Activated B cell treated with CpG ODN at 0.5 μM for 24 hours (primary cell): Measurements from ENCODE around the gene DCPS. TPM values are rescaled to one million over a fixed set of nuclear protein-coding genes. Genes with fewer than 3 reads are reported as not detected.
"Not testable (repeated sequence)": the region's sequence is repeated elsewhere in the genome, so short reads cannot be mapped to it uniquely, and the experiment has no call there.

ENCODE experiments used
- ATAC-seq: fragments of 200-7000 bp; cut with Tn5 transposase; one replicate; pipeline ENCODE4 v1.10.0; 2021; ENCODE audit warnings: low read depth, mild to moderate bottlenecking, moderate library complexity
- CTCF ChIA-PET: fragments of 350-600 bp; sonication (Branson Sonifier 250); formaldehyde crosslinking; loops from one replicate; lab custom pipeline; 2021; ENCODE audit warnings: antibody characterized with exemption; lab: Charles Lee
- POLR2A ChIA-PET: fragments of 350-600 bp; sonication (Branson Sonifier 250); formaldehyde crosslinking; loops from one replicate; lab custom pipeline; 2021; ENCODE audit warnings: antibody characterized with exemption; lab: Charles Lee
- DNase-seq: peaks from one replicate; pipeline ENCODE4 v3.0.0; 2022
- H3K27ac Mint-ChIP-seq: one replicate; pipeline ENCODE4 v1.8.0; 2020; ENCODE audit warnings: mixed read lengths
- H3K27me3 Mint-ChIP-seq: one replicate; pipeline ENCODE4 v1.8.0; 2021; ENCODE audit warnings: mixed read lengths
- H3K36me3 Mint-ChIP-seq: one replicate; pipeline ENCODE4 v1.8.0; 2021; ENCODE audit warnings: low read depth, mixed read lengths
- H3K4me1 Mint-ChIP-seq: one replicate; pipeline ENCODE4 v1.8.0; 2021; ENCODE audit warnings: mixed read lengths
- H3K4me3 Mint-ChIP-seq: one replicate; pipeline ENCODE4 v1.8.0; 2020; ENCODE audit warnings: mild to moderate bottlenecking, mixed read lengths
- H3K9me3 Mint-ChIP-seq: one replicate; pipeline ENCODE4 v1.8.0; 2020; ENCODE audit warnings: mixed read lengths
- CTCF ChIP-seq: fragments of 200-600 bp; IDR thresholded peaks from one replicate; pipeline ENCODE4 v1.8.0; 2022; ENCODE audit warnings: antibody characterized with exemption, mild to moderate bottlenecking
- intact Hi-C: fragments of 100-400 bp; cut with micrococcal nuclease; formaldehyde crosslinking; loops from one replicate; pipeline ENCODE4 v1.15.1; 2024
- total RNA-seq: library from RNA; stranded (reverse); gene quantifications from 2 replicates; pipeline ENCODE4 v1.2.3, GENCODE V29; 2022

DCPS gene
- total RNA-seq, 1 donor from 2014 or later, result 37.6 TPM

GRCh38 chr11:126297004-126297403 is 6.9 kb upstream of the DCPS start:
- intact Hi-C loops, result no loop called here

DNA sequence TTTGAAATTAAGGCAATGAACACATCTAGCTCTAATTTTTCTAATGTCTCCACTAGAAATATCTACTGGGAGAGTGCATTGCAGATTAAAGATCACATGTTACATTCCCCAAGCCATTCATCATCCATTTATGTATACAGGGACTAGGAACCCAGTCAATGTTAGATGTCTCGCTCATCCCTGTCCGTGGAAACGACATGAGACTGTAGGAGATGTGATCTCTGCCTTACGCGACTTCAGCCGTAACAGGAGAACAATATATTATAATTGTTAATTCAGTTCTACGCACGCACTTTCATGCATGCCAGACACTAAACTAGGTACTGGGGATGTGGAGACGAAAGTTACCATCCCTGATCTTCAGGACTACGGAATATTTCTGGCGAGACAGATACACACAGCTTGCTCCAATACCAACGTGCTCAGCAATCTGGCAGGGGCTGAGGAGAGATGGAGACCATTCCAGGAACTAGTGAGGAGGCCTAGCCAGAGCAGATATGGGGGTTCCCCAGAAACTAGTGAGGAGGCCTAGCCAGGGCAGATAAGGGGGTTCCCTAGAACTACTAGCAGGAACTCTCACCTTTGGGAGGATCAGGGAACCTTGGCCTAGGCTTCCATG is 706 bp downstream of the DCPS start:
- Mint-ChIP-seq H3K27ac (peak overlapping the region; percentile 92), H3K4me1 (peaks cover 38% of the 10 kb centered on the region), H3K9me3 (no peaks in the 10 kb centered on the region), H3K4me3 (peak overlapping the region; percentile 93), H3K27me3 (no peaks in the 10 kb centered on the region), H3K36me3 (peaks cover 34% of the 10 kb centered on the region)
- no peak for TF ChIP-seq CTCF
- intact Hi-C loops, result loop anchor here (1.0 to 10.0 kb wide), 6 partner anchors 21 to 790 kb away; partner anchors contain the start of genes CDON, FAM118B, FOXRED1 and RPUSD4
- DNase-seq, result no peak
- CTCF ChIA-PET, result no interaction called here
- ATAC-seq, result no peak
- POLR2A ChIA-PET, result interaction anchor here (0.6 to 2.8 kb wide), 13 partner anchors 11 to 712 kb away, joined by 3 to 24 read pairs (median 5); partner anchors contain the start of genes FAM118B, FOXRED1, PUS3 and RPUSD4

More at GRCh38 chr11:126297004-126297403, 6.9 kb upstream of the DCPS start:
- H3K27me3 Mint-ChIP-seq, result no peaks in the 10 kb centered on the region
- H3K27ac Mint-ChIP-seq, result no peak overlapping the region
- H3K4me1 Mint-ChIP-seq, result peaks cover 12% of the 10 kb centered on the region
- peaks cover 39% of the 10 kb centered on the region for H3K36me3 Mint-ChIP-seq
- POLR2A ChIA-PET, result no interaction called here
- ATAC-seq (no peak), DNase-seq (no peak)
- H3K9me3 Mint-ChIP-seq, result no peaks in the 10 kb centered on the region
- CTCF ChIA-PET, result no interaction called here
- TF ChIP-seq CTCF, result no peak
- H3K4me3 Mint-ChIP-seq, result no peak overlapping the region

DNA sequence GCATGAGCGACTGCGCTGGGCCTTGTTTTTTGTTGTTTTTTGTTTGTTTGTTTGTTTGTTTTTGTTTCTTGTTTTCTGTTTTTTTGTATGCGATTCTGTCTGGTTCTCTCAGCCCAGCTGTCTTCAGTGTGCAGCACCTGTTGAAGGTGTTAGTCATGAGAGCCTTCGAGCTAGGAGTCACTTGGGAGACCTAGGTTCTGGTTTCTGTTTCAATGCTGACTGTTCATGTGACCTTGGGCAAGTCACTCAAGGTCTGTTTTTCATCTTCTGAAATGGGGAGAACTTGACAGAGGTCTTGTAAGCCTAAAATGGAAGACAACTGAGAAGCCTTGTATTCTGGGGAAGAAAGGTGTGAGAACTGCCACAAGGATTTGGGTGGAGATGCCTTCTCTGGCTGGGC is 1.8 kb downstream of the DCPS start:
- intact Hi-C loops, result loop anchor here (5.0 to 10.0 kb wide), 3 partner anchors 52 to 791 kb away; partner anchors contain the start of genes CDON and ST3GAL4
- H3K4me3 Mint-ChIP-seq, result peak overlapping the region; percentile 71
- no peaks in the 10 kb centered on the region for H3K27me3 Mint-ChIP-seq
- peaks cover 46% of the 10 kb centered on the region for H3K4me1 Mint-ChIP-seq
- ChIA-PET CTCF (interaction anchor here (0.9 kb wide), 1 partner anchor 175 kb away, joined by 5 read pairs; no protein-coding TSS in a partner anchor), POLR2A (interaction anchor here (0.6 to 2.8 kb wide), 6 partner anchors 10 to 1530 kb away, joined by 3 to 24 read pairs (median 6); partner anchors contain the start of genes FAM118B, RPUSD4 and TIRAP)
- TF ChIP-seq CTCF, result no peak
- no peaks in the 10 kb centered on the region for H3K9me3 Mint-ChIP-seq
- ATAC-seq, result peak; percentile 23
- no peak for DNase-seq
- peaks cover 41% of the 10 kb centered on the region for H3K36me3 Mint-ChIP-seq
- H3K27ac Mint-ChIP-seq, result peak overlapping the region; percentile 67

GRCh38 chr11:126307706-126308105 is 3.8 kb downstream of the DCPS start:
- ChIA-PET POLR2A (no interaction called here), CTCF (interaction anchor here (0.9 kb wide), 1 partner anchor 173 kb away, joined by 5 read pairs; no protein-coding TSS in a partner anchor)
- Mint-ChIP-seq H3K36me3 (peaks cover 52% of the 10 kb centered on the region), H3K4me3 (no peak overlapping the region), H3K27ac (peak overlapping the region; percentile 3), H3K4me1 (peaks cover 53% of the 10 kb centered on the region), H3K27me3 (no peaks in the 10 kb centered on the region), H3K9me3 (no peaks in the 10 kb centered on the region)
- TF ChIP-seq CTCF, result no peak
- DNase-seq, result no peak
- intact Hi-C loops, result loop anchor here (5.0 to 10.0 kb wide), 3 partner anchors 50 to 793 kb away; partner anchors contain the start of genes CDON and ST3GAL4
- ATAC-seq, result no peak

DNA sequence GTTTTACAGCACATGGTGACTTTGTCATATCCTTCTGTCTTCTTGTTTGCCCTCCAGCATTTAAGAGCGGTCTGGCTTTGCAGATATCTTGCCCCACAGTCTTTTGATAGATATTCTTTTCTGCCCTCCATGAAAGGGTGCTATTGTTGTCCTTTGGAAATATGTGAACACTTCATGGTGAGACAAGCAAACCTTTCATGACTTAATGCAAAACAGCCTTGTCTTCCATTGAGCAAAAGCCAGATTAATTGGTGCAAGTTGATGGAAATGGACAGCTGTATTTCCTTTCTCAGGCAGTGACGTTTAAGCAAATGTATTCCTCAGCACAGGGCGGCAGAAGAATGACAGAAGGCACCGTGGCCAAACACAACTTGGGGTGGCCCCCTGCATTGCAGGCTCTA is 4.4 kb downstream of the DCPS start:
- H3K4me3 Mint-ChIP-seq, result no peak overlapping the region
- TF ChIP-seq CTCF, result no peak
- CTCF ChIA-PET, result no interaction called here
- no peak overlapping the region for H3K27ac Mint-ChIP-seq
- no peak for ATAC-seq
- DNase-seq, result no peak
- H3K36me3 Mint-ChIP-seq, result peaks cover 57% of the 10 kb centered on the region
- POLR2A ChIA-PET, result no interaction called here
- no peaks in the 10 kb centered on the region for H3K27me3 Mint-ChIP-seq
- intact Hi-C loops, result loop anchor here (5.0 to 10.0 kb wide), 3 partner anchors 49 to 793 kb away; partner anchors contain the start of genes CDON and ST3GAL4
- peaks cover 48% of the 10 kb centered on the region for H3K4me1 Mint-ChIP-seq
- H3K9me3 Mint-ChIP-seq, result no peaks in the 10 kb centered on the region

- ATAC-seq, H3K27ac Mint-ChIP-seq, DNase-seq, H3K27me3 Mint-ChIP-seq, H3K9me3 Mint-ChIP-seq, H3K4me3 Mint-ChIP-seq, POLR2A ChIA-PET: not testable (repeated sequence)
- Mint-ChIP-seq H3K36me3 (peaks cover 62% of the 10 kb centered on the region), H3K4me1 (peaks cover 45% of the 10 kb centered on the region)
- CTCF ChIA-PET, result interaction anchor here (3.5 kb wide), 1 partner anchor 171 kb away, joined by 36 read pairs; no protein-coding TSS in a partner anchor
- intact Hi-C loops, result loop anchor here (5.0 to 10.0 kb wide), 3 partner anchors 49 to 794 kb away; partner anchors contain the start of genes CDON and ST3GAL4
Observed at GRCh38 chr11:126308771-126309170, 4.9 kb downstream of the DCPS start.
